ENCODE measurements around the gene ABHD6.

DNA sequence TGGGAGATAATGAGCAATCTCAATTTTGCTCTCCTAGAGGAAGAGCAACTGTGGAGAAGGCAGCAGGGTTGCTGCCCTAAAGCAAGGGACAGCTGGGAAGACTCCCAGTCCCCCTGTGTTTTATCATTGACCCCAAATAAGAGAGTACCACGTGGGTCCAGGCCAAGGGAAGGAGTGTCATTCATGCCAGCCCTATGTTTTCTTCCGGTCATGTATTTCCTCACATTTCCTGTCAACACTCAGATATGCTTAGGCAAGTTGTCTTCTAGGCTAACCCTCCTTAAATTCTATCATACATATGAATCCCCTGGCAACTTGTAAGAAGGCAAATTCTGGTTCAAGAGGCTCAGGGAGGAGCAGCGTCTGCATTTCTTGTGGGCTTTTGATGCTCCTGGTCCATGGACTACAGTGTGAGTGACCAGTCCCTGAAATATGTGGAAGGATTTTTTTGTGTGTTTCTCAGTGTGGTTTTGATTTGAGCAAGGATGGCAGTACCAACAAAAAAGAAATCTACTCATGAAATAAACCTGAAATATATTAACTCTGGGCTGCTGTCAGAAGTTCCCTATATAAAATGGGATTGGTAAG, 36.5 kb downstream of the ABHD6 start:
- TF ChIP-seq POLR2A (IDR thresholded peaks at IDR 0.05) (no peak), EP300 (IDR thresholded peaks at IDR 0.05) (no peak)
- TF ChIP-seq, protein P1, sequence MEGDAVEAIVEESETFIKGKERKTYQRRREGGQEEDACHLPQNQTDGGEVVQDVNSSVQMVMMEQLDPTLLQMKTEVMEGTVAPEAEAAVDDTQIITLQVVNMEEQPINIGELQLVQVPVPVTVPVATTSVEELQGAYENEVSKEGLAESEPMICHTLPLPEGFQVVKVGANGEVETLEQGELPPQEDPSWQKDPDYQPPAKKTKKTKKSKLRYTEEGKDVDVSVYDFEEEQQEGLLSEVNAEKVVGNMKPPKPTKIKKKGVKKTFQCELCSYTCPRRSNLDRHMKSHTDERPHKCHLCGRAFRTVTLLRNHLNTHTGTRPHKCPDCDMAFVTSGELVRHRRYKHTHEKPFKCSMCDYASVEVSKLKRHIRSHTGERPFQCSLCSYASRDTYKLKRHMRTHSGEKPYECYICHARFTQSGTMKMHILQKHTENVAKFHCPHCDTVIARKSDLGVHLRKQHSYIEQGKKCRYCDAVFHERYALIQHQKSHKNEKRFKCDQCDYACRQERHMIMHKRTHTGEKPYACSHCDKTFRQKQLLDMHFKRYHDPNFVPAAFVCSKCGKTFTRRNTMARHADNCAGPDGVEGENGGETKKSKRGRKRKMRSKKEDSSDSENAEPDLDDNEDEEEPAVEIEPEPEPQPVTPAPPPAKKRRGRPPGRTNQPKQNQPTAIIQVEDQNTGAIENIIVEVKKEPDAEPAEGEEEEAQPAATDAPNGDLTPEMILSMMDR (IDR thresholded peaks at IDR 0.05) = no peak

All from upper lobe of left lung (tissue), 4 donors.